H1 (cell line): ENCODE data around the gene MPP2. TPM values are rescaled to one million over a fixed set of nuclear protein-coding genes. Genes with fewer than 3 reads are reported as not detected.

Experiments
- CTCF ChIA-PET: fragments of 300-600 bp; sonication (Branson Sonifier 250); formaldehyde crosslinking; loops from one replicate; lab custom pipeline; 2021; ENCODE audit not compliant: partially characterized antibody; lab: Charles Lee
- POLR2A ChIA-PET: fragments of 300-600 bp; sonication (Branson Sonifier 250); formaldehyde crosslinking; loops from one replicate; lab custom pipeline; 2021; ENCODE audit warnings: inconsistent platforms; ENCODE audit not compliant: partially characterized antibody; lab: Charles Lee
- DNase-seq, 2 experiments: peaks; one replicate each; pipeline versions ENCODE4 v3.0.0 to v3.0.0-alpha.2; 2010 to 2022; ENCODE audit warnings: low spot score in 2 of 2, low read depth in 1 of 2, mixed read lengths in 1 of 2
- FAIRE-seq: peaks from 2 replicates; lab custom pipeline; 2011; peaks lifted over from hg19 to GRCh38; lab: Jason Lieb, UNC
- H2AFZ ChIP-seq: 2 replicates; pipeline ENCODE4 v1.8.1; 2012; ENCODE audit warnings: low read length, inconsistent platforms
- H2AK5ac ChIP-seq: 2 replicates; pipeline ENCODE4 v1.6.1; 2013; ENCODE audit warnings: low read depth, low read length
- H2BK120ac ChIP-seq: replicated peaks from 2 replicates; pipeline ENCODE3; 2013; ENCODE audit warnings: low read depth, low read length, inconsistent platforms
- H2BK12ac ChIP-seq: 2 replicates; pipeline ENCODE4 v1.6.1; 2013; ENCODE audit warnings: low read depth, low read length
- H2BK15ac ChIP-seq: 2 replicates; pipeline ENCODE4 v1.6.1; 2013; ENCODE audit warnings: low read length
- H2BK20ac ChIP-seq: 2 replicates; pipeline ENCODE4 v1.6.1; 2013; ENCODE audit warnings: low read length
- H2BK5ac ChIP-seq: 2 replicates; pipeline ENCODE4 v1.6.1; 2013; ENCODE audit warnings: low read depth, low read length
- H3K14ac ChIP-seq: 2 replicates; pipeline ENCODE4 v1.6.1; 2013; ENCODE audit warnings: inconsistent platforms; ENCODE audit not compliant: insufficient read length
- H3K18ac ChIP-seq: 2 replicates; pipeline ENCODE4 v1.6.1; 2013; ENCODE audit warnings: low read length; ENCODE audit errors: extremely low read depth
- H3K23ac ChIP-seq: 2 replicates; pipeline ENCODE4 v1.6.1; 2013; ENCODE audit warnings: inconsistent platforms; ENCODE audit not compliant: insufficient read length
- H3K23me2 ChIP-seq: 2 replicates; pipeline ENCODE4 v1.6.1; 2013; ENCODE audit warnings: low read depth, low read length
- H3K27ac ChIP-seq: 2 replicates; pipeline ENCODE4 v1.6.1; 2011; ENCODE audit warnings: low read depth, low read length, inconsistent platforms
- H3K27me3 ChIP-seq, 4 experiments: replicated peaks in 1 of 4; 1 replicate in 1 of 4; 2 replicates in 3 of 4; pipeline versions ENCODE4 v1.6.1 to v1.8.1; 2011 to 2013; ENCODE audit warnings: low read length in 3 of 4, mild to moderate bottlenecking in 3 of 4, inconsistent platforms in 2 of 4, mixed read lengths in 2 of 4, moderate library complexity in 1 of 4; ENCODE audit not compliant: control insufficient read depth in 3 of 4, insufficient read depth in 3 of 4; ENCODE audit errors: extremely low read depth in 1 of 4
- H3K36me3 ChIP-seq, 4 experiments: 2 replicates each; pipeline versions ENCODE4 v1.6.1 to v1.8.1; 2011 to 2013; ENCODE audit warnings: mild to moderate bottlenecking in 4 of 4, low read length in 3 of 4, moderate library complexity in 2 of 4, control low read depth in 1 of 4, inconsistent platforms in 1 of 4; ENCODE audit not compliant: insufficient read depth in 4 of 4, control insufficient read depth in 2 of 4
- H3K4ac ChIP-seq: replicated peaks from 2 replicates; pipeline ENCODE3; 2013; ENCODE audit warnings: low read length, low read depth, mixed read lengths, inconsistent platforms; ENCODE audit not compliant: insufficient read length
- H3K4me1 ChIP-seq, 4 experiments: replicated peaks in 1 of 4; 1 replicate in 1 of 4; 2 replicates in 3 of 4; pipeline versions ENCODE4 v1.6.1 to v1.8.1; 2011 to 2013; ENCODE audit warnings: low read length in 3 of 4, inconsistent platforms in 2 of 4, mixed read lengths in 1 of 4; ENCODE audit not compliant: insufficient read depth in 4 of 4, control insufficient read depth in 3 of 4
- H3K4me2 ChIP-seq, 2 experiments: 2 replicates each; pipeline versions ENCODE4 v1.6.1 to v1.8.1; 2011 to 2013; ENCODE audit warnings: low read depth in 2 of 2, low read length in 2 of 2, control low read depth in 1 of 2, inconsistent platforms in 1 of 2, mild to moderate bottlenecking in 1 of 2; ENCODE audit not compliant: insufficient read depth in 1 of 2
- H3K4me3 ChIP-seq, 4 experiments: fragments of 200-600, 300-600 bp in 1 of 4; sonication (generic), shearing (Covaris generic), sonication (Bioruptor Twin) in 1 of 4; 2 replicates each; pipeline versions ENCODE4 v1.5.1 to v1.8.1; 2011 to 2016; ENCODE audit warnings: low read length in 4 of 4, low read depth in 3 of 4, control low read depth in 2 of 4, inconsistent platforms in 2 of 4, mild to moderate bottlenecking in 2 of 4, mixed read lengths in 1 of 4, moderate library complexity in 1 of 4; ENCODE audit not compliant: insufficient read depth in 2 of 4; ENCODE audit errors: extremely low read depth in 1 of 4
- H3K56ac ChIP-seq: replicated peaks from 2 replicates; pipeline ENCODE3; 2013; ENCODE audit warnings: low read depth, mild to moderate bottlenecking, mixed read lengths, low read length, inconsistent platforms; ENCODE audit not compliant: insufficient read length
- H3K79me1 ChIP-seq: 2 replicates; pipeline ENCODE4 v1.6.1; 2013; ENCODE audit warnings: low read depth, low read length, control low read depth
- H3K79me2 ChIP-seq, 2 experiments: 2 replicates each; pipeline versions ENCODE4 v1.6.1 to v1.8.1; 2012 to 2013; ENCODE audit warnings: low read length in 2 of 2, mild to moderate bottlenecking in 2 of 2, inconsistent platforms in 1 of 2; ENCODE audit not compliant: insufficient read depth in 2 of 2, control insufficient read depth in 1 of 2
- H3K9ac ChIP-seq, 4 experiments: replicated peaks in 1 of 4; 1 replicate in 1 of 4; 2 replicates in 3 of 4; pipeline versions ENCODE4 v1.6.1 to v1.8.1; 2011 to 2013; ENCODE audit warnings: low read depth in 3 of 4, low read length in 3 of 4, control low read depth in 2 of 4, mild to moderate bottlenecking in 2 of 4, moderate library complexity in 2 of 4, inconsistent platforms in 1 of 4; ENCODE audit errors: extremely low read depth in 1 of 4
- H3K9me3 ChIP-seq, 2 experiments: 2 replicates each; pipeline versions ENCODE4 v1.6.1 to v1.8.1; 2012 to 2013; ENCODE audit warnings: mild to moderate bottlenecking in 2 of 2, moderate library complexity in 2 of 2, control low read depth in 1 of 2, inconsistent platforms in 1 of 2, low read depth in 1 of 2, low read length in 1 of 2, mixed read lengths in 1 of 2; ENCODE audit not compliant: insufficient read depth in 2 of 2
- H4K20me1 ChIP-seq, 2 experiments: replicated peaks in 1 of 2; 2 replicates each; pipeline versions ENCODE3 to v1.8.1; 2011 to 2013; ENCODE audit warnings: inconsistent platforms in 2 of 2, low read length in 2 of 2, mild to moderate bottlenecking in 1 of 2; ENCODE audit not compliant: insufficient read depth in 2 of 2, control insufficient read depth in 1 of 2
- H4K5ac ChIP-seq: 2 replicates; pipeline ENCODE4 v1.6.1; 2013; ENCODE audit warnings: low read length, low read depth, mixed read lengths, inconsistent platforms; ENCODE audit not compliant: insufficient read length
- H4K8ac ChIP-seq: 2 replicates; pipeline ENCODE4 v1.8.0; 2013; ENCODE audit warnings: mild to moderate bottlenecking, moderate library complexity, low read length, inconsistent platforms; ENCODE audit not compliant: insufficient read depth; ENCODE audit errors: extremely low read depth
- H4K91ac ChIP-seq: replicated peaks from 2 replicates; pipeline ENCODE3; 2013; ENCODE audit warnings: low read length, mixed read lengths, inconsistent platforms; ENCODE audit not compliant: insufficient read length
- BRCA1 ChIP-seq: IDR thresholded peaks from 2 replicates; pipeline ENCODE4 v1.6.1; 2012; ENCODE audit warnings: low read depth, low read length, improper control_type of control experiment
- CBX8 ChIP-seq: fragments of 300-800, 300-1000 bp; sonication (generic); IDR thresholded peaks from 2 replicates; pipeline ENCODE4 v1.7.1; 2016; ENCODE audit warnings: low read depth, low read length, borderline replicate concordance
- FOSL1 ChIP-seq: IDR thresholded peaks from 2 replicates; pipeline ENCODE4 v1.6.1; 2011; ENCODE audit warnings: mild to moderate bottlenecking, low read depth, low read length, moderate library complexity; ENCODE audit not compliant: insufficient read depth
- GABPA ChIP-seq: IDR thresholded peaks from 2 replicates; pipeline ENCODE4 v1.6.1; 2011; ENCODE audit warnings: mild to moderate bottlenecking, low read length, moderate library complexity, borderline replicate concordance; ENCODE audit not compliant: insufficient read depth
- HDAC6 ChIP-seq: IDR thresholded peaks from one replicate; pipeline ENCODE4 v1.7.1; 2012; ENCODE audit warnings: low read depth, mild to moderate bottlenecking, inconsistent platforms, low read length, moderate library complexity
- MAX ChIP-seq: IDR thresholded peaks from 2 replicates; pipeline ENCODE4 v1.6.1; 2012; ENCODE audit warnings: inconsistent platforms
- POU5F1 ChIP-seq: IDR thresholded peaks from 2 replicates; pipeline ENCODE4 v1.6.1; 2011; ENCODE audit warnings: low read depth, mild to moderate bottlenecking, low read length, moderate library complexity
- RAD21 ChIP-seq, 2 experiments: IDR thresholded peaks in 1 of 2; conservative IDR thresholded peaks in 1 of 2; 2 replicates each; pipeline ENCODE4 v1.6.1; 2011; ENCODE audit warnings: low read depth in 2 of 2, low read length in 2 of 2, improper control_type of control experiment in 1 of 2, inconsistent platforms in 1 of 2, mild to moderate bottlenecking in 1 of 2, moderate library complexity in 1 of 2
- SIN3A ChIP-seq, 2 experiments: IDR thresholded peaks in 1 of 2; conservative IDR thresholded peaks in 1 of 2; 2 replicates each; pipeline ENCODE4 v1.6.1; 2011 to 2012; ENCODE audit warnings: low read length in 2 of 2, improper control_type of control experiment in 1 of 2, low read depth in 1 of 2, mild to moderate bottlenecking in 1 of 2
- TAF7 ChIP-seq: optimal IDR thresholded peaks from 2 replicates; pipeline ENCODE3; 2011; ENCODE audit warnings: low read depth, mild to moderate bottlenecking, inconsistent platforms, low read length, moderate library complexity, borderline replicate concordance
- WGBS, 2 experiments: shearing (Covaris generic) in 1 of 2; methylation state at CpG; one replicate each; pipeline versions ENCODE4 v1.1.6 to v1.1.7; 2013 to 2015; ENCODE audit warnings: low lambda C conversion rate in 2 of 2, mixed read lengths in 2 of 2, inconsistent platforms in 1 of 2, low coverage in 1 of 2, missing lambda C conversion rate in 1 of 2; ENCODE audit not compliant: insufficient replicate concordance in 2 of 2, insufficient coverage in 1 of 2, insufficient read length in 1 of 2; ENCODE audit errors: extremely low coverage in 1 of 2, missing lambda C conversion rate in 1 of 2; 5-methylcytosine and 5-hydroxymethylcytosine counted together
- polyA plus RNA-seq, 7 experiments: library from polyadenylated mRNA; depleted of rRNA in 3 of 7; stranded (reverse) in 5 of 7; unstranded in 2 of 7; fragments of >200 nt in 5 of 7; fragments of 200-250 nt in 2 of 7; gene quantifications; 1 replicate in 5 of 7; 2 replicates in 1 of 7; 4 replicates in 1 of 7; pipeline versions ENCODE4 v1.2.1 to v1.2.3, GENCODE V29; 2011 to 2013; ENCODE audit warnings: missing spikeins in 2 of 7, mixed read lengths in 2 of 7
- total RNA-seq: library from RNA; stranded (reverse); fragmentation: NEBNext Ultra II Directional; extraction: Animal tissue kit (Norgen Biotek cat#: 25700); gene quantifications from 2 replicates; pipeline ENCODE4 v1.2.1, GENCODE V29; 2021

The MPP2 gene
- total and polyA plus RNA-seq, 2 of the 8 experiments (the other 6 are each of a cell fraction or from before 2014, with no cell fraction given) = 30.9 to 34.1 TPM

- WGBS, 2 experiments = 92% methylated on average over 12 of the region's 14 CpGs; no CpG with 5 or more reads in 1 of the 2 experiments
- TF ChIP-seq FOSL1 (no peak), TAF7 (no peak), MAX (no peak), CBX8 (no peak), GABPA (no peak), RAD21 (IDR thresholded peaks at IDR 0.05 in 1 of 2, conservative IDR thresholded peaks at IDR 0.05 in 1 of 2; ENCODE audit: low read depth in 2 of 2, low read length in 2 of 2) (no peak), POU5F1 (no peak), BRCA1 (no peak), SIN3A (conservative IDR thresholded peaks at IDR 0.05 in 1 of 2, IDR thresholded peaks at IDR 0.05 in 1 of 2; ENCODE audit: low read depth in 1 of 2, low read length in 2 of 2) (no peak), HDAC6 (no peak)
Measured at GRCh38 chr17:43882761-43883415, 24.4 kb downstream of the MPP2 start.

More at GRCh38 chr17:43882761-43883415, 24.4 kb downstream of the MPP2 start:
- Histone ChIP-seq H2BK15ac (no peak overlapping the region), H3K18ac (no peak overlapping the region), H3K4ac (no peak overlapping the region), H2AK5ac (no peak overlapping the region), H4K8ac (no peak overlapping the region), H4K20me1 (peaks cover 0 to 8% of the 10 kb centered on the region in 2 experiments), H2BK20ac (no peak overlapping the region), H2BK120ac (no peak overlapping the region), H3K79me2 (no peaks in the 10 kb centered on the region), H3K4me2 (no peak overlapping the region), H2BK5ac (no peak overlapping the region), H2BK12ac (no peak overlapping the region), H3K79me1 (no peaks in the 10 kb centered on the region), H3K23ac (no peak overlapping the region), H2AFZ (no peak overlapping the region), H3K27me3 (no peaks in the 10 kb centered on the region), H4K91ac (no peak overlapping the region), H3K36me3 (no peaks in the 10 kb centered on the region; a peak in 2 of 8 replicates), H3K23me2 (no peaks in the 10 kb centered on the region), H3K9me3 (no peaks in the 10 kb centered on the region), H3K14ac (no peak overlapping the region), H3K9ac (no peak overlapping the region), H3K4me3 (no peak overlapping the region), H4K5ac (no peak overlapping the region), H3K4me1 (peaks cover 0 to 8% (median 6%) of the 10 kb centered on the region in 4 experiments; a peak in 5 of 7 replicates), H3K56ac (no peak overlapping the region), H3K27ac (no peak overlapping the region)
- DNase-seq = no peak
- ChIA-PET CTCF (interaction anchor here (0.5 to 10.0 kb wide), 11 partner anchors 17 to 1004 kb away, joined by 3 to 403 read pairs (median 4); partner anchors contain the start of genes CD300LG, MPP2 and PPY), POLR2A (interaction anchor here (0.9 to 1.4 kb wide), 2 partner anchors 12 to 19 kb away, joined by 3 to 4 read pairs; no protein-coding TSS in a partner anchor)
- no peak for FAIRE-seq
